Keratinocyte (primary cell): ENCODE results near the gene TUBA1A. TPM values are rescaled to one million over a fixed set of nuclear protein-coding genes. Genes with fewer than 3 reads are reported as not detected.

Source experiments
- polyA plus RNA-seq, 5 experiments: library from polyadenylated mRNA; depleted of rRNA in 3 of 5; stranded (reverse) in 3 of 5; stranded (forward) in 1 of 5; unstranded in 1 of 5; fragments of >200 nt; gene quantifications; 1 replicate in 1 of 5; 2 replicates in 3 of 5; 3 replicates in 1 of 5; pipeline versions ENCODE4 v1.2.1 to v1.2.3, GENCODE V29; 2011 to 2012; ENCODE audit warnings: missing spikeins in 2 of 5, low read depth in 1 of 5, low replicate concordance in 1 of 5
- small RNA-seq, 3 experiments: library from RNA; depleted of rRNA; stranded (forward); fragments of <200 nt; gene quantifications; one replicate each; pipeline ENCODE3, GENCODE V24; 2012; ENCODE audit warnings: low read depth in 3 of 3, low replicate concordance in 1 of 3; ENCODE audit not compliant: insufficient read length in 3 of 3

The TUBA1A gene
- polyA plus RNA-seq, 1 donor (not counting 4 experiments of a cell fraction or from before 2014, with no cell fraction given) = 288 TPM

Small RNAs within 50 kb of the gene (small RNA-seq; reads per million reads assigned to genes)
- gene RF00017 = 0 reads per million in 3 experiments

Other genes with a start within 250 kb of the TUBA1A start
- gene ARF3, start 231.6 kb downstream of the TUBA1A start, polyA plus RNA-seq = 236 to 253 TPM (median 250 TPM) in 3 replicates
- 0.09 to 0.24 TPM (median 0.22 TPM) in 3 replicates for gene WNT10B, start 217.3 kb downstream of the TUBA1A start, polyA plus RNA-seq
- not detected in 3 replicates for gene WNT1, start 210.8 kb downstream of the TUBA1A start, polyA plus RNA-seq
- 0.09 to 0.17 TPM (median 0.10 TPM) in 3 replicates for gene DDN, start 189.7 kb downstream of the TUBA1A start, polyA plus RNA-seq
- gene PRKAG1, start 170.3 kb downstream of the TUBA1A start, polyA plus RNA-seq = 105 to 125 TPM (median 123 TPM) in 3 replicates
- gene KMT2D, start 128.3 kb downstream of the TUBA1A start, polyA plus RNA-seq = 9.3 to 12.1 TPM (median 9.8 TPM) in 3 replicates
- gene RHEBL1, start 119.1 kb downstream of the TUBA1A start, polyA plus RNA-seq = 0.31 to 0.63 TPM (median 0.51 TPM) in 3 replicates
- not detected in 3 replicates for gene DHH, start 94.3 kb downstream of the TUBA1A start, polyA plus RNA-seq
- gene LMBR1L, start 78.2 kb downstream of the TUBA1A start, polyA plus RNA-seq = 22.9 to 30.1 TPM (median 28.0 TPM) in 3 replicates
- gene TUBA1B, start 57.7 kb downstream of the TUBA1A start, polyA plus RNA-seq = 1,122 to 2,676 TPM (median 2,055 TPM) in 3 replicates
- gene TUBA1C, start 76.0 kb upstream of the TUBA1A start, polyA plus RNA-seq = 1,709 to 2,744 TPM (median 1,922 TPM) in 3 replicates
- 0.05 to 0.11 TPM (median 0.08 TPM) in 3 replicates for gene PRPH, start 106.1 kb upstream of the TUBA1A start, polyA plus RNA-seq
- gene TROAP, start 134.2 kb upstream of the TUBA1A start, polyA plus RNA-seq = 1.7 to 14.1 TPM (median 12.7 TPM) in 3 replicates
- 0.07 to 0.10 TPM (median 0.09 TPM) in 3 replicates for gene C1QL4, start 148.1 kb upstream of the TUBA1A start, polyA plus RNA-seq
- gene DNAJC22, start 157.8 kb upstream of the TUBA1A start, polyA plus RNA-seq = 0.03 to 0.04 TPM in 2 of 3 replicates, not detected in the other
- 46.2 to 51.3 TPM (median 47.9 TPM) in 3 replicates for gene SPATS2, start 178.4 kb upstream of the TUBA1A start, polyA plus RNA-seq